GM21529 (cell line): ENCODE measurements around the gene KISS1.
"Not testable (repeated sequence)": the region's sequence is repeated elsewhere in the genome, so short reads cannot be mapped to it uniquely, and the experiment has no call there.

Experiments used
- ATAC-seq: cut with Tn5 transposase; IDR thresholded peaks from one replicate; pipeline ENCODE4 v1.9.1; 2021; ENCODE audit not compliant: unreplicated experiment

The KISS1 gene, protein sequence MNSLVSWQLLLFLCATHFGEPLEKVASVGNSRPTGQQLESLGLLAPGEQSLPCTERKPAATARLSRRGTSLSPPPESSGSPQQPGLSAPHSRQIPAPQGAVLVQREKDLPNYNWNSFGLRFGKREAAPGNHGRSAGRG

DNA sequence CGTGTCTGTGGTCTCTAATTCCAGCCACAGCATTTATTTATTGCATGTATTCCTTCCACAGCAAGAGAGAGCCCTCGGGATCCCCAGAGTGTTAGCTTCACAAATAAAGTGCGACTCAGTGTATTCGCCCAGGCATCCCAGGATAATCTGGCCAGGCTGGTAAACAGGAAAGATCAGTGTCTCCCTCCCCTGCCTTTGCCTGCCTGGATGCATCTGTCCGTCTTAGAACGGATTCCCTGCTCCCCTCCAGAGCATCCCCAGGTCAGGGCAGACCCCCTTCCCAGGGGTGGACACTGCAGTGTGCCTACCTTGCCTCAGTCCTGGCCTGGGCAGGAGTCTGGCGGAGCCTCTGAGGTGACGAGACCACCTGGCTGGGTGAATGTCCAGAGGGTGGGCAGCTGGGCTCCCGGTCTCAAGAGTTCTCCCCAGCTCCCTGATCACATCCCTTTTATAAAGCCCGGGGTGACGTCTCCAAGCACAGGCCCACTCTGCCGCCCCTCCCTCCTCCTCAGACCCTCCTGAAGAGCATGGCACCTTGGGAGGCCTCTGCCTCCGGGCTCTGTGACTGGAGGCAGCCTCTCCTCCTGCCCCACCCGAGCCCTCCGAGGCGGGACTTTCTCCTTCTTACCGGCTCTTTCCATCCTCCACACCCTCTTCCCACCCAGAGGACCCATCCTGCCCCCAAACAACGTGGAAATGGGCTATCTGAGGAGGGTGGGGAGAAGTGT is at the start of gene KISS1:
TSS of gene KISS1 (minus strand) at position 424 of the 728 bp plus-strand sequence. CDS start 3,615 bp downstream, outside the sequence.
- no peak for ATAC-seq

DNA sequence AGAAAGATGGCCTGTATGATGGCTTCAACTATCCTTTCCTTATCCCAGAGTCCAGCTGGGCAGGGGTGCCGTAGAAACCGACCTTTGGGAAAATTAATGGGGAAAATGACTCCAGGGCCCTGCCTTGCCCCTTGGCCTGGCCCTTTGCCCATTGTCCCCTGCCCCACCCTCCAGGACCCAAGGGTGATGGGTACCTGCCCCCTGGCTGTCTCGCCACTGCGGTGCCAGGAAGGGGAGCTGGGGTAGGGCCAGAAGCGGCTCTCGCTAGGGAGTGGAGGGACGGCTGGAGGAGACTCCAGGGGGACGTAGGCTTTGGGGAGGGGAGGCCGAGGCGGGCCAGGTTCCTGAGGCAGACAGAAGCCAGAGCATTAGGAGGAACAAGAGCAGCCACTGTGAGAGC is 46.6 kb upstream of the KISS1 start:
- no peak for ATAC-seq

DNA sequence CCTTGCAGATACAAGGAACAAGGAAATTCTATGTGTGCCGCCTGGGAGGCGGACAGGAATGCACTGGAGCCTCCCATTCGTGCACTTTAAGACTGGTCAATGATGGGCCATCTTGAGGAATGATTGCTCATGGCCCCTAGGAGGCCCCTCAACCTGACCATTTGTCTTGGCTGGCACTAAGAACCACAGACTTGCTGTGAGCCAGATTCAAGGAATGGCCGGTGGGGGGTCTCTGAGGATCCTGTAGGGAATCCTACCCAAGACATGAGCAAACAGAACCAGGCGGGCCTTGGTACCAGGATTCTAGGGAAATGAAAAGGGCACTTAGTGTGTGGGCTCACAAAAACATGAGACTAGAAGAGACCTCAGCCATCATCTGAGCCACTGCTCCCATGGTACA is 45.6 kb upstream of the KISS1 start:
- no peak for ATAC-seq

DNA sequence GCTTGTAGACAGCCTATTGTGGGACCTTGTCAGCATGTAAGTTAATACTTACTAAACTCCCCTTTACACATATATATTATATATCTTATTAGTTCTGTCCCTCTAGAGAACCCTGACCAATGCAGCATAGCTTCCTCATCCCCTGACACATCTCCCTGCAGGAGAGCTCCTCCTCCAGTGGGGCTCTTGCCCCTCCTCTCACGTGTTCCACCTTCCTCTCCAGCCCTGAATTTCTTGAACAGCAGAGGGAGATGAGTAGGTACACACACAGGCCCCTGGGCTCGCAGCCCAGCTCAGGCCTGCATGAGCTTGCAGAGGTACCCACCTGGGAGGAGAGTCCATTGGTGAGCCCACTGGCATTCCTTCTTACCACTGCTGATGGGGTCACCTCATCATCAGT is 44.8 kb upstream of the KISS1 start:
- no peak for ATAC-seq

DNA sequence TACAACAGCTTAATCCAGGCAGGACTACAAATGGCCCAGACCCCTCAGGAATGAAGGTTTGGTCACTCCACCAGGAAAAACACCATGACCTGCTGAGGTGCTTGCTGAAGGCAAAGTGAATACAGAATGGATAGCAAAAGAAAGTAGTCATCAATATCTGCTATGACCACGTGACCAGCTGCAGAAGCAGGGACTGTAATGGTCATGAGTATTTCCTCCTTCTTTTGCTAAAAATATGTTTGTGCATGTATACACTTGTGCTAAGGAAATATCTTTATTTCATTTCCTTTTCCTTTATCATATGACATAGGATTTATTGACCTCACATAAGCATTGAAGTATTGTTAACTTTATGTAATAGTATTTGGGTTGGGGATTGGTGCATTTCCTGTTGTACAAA is 43.9 kb upstream of the KISS1 start:
- no peak for ATAC-seq

DNA sequence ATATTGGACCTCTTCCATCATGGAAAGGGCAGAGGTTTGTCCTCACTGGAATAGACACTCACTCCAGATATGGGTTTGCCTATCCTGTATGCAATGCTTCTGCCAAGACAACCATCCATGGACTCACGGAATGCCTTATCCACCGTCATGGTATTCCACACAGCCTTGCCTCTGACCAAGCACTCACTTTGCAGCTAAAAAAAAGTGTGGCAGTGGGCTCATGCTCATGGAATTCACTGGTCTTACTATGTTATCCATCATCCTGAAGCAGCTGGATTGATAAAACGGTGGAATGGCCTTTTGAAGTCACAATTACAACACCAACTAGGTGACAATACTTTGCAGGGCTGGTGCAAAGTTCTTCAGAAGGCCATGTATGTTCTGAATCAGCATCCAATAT is 43.1 kb upstream of the KISS1 start:
- not testable (repeated sequence) for ATAC-seq

DNA sequence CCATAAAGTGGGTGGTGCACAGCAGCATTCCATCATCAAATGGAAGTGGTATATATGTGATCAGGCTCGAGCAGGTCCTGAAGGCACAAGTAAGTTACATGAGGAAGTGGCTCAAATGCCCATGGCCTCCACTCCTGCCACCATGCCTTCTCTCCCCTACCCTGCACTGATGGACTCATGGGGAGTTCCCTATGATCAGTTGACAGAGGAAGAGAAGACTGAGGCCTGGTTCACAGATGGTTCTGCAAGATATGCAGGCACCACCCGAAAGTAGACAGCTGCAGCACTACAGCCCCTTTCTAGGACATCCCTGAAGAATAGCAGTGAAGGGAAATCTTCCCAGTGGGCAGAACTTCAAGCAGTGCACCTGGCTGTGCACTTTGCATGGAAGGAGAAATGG is 42.2 kb upstream of the KISS1 start:
- ATAC-seq, result not testable (repeated sequence)

DNA sequence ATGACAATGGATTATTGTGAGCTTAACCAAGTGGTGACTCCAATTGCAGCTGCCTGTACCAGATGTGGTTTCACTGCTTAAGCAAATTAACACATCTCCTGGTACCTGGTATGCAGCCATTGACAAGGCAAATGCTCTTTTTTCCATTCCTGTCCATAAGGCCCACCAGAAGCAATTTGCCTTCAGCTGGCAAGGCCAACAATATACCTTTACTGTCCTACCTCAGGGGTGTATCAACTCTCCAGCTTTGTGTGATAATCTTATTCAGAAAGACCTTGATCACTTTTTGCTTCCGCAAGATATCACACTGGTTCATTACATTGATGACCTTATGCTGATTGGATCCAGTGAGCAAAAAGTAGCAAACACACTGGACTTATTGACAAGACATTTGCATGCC is 41.2 kb upstream of the KISS1 start:
- not testable (repeated sequence) for ATAC-seq

DNA sequence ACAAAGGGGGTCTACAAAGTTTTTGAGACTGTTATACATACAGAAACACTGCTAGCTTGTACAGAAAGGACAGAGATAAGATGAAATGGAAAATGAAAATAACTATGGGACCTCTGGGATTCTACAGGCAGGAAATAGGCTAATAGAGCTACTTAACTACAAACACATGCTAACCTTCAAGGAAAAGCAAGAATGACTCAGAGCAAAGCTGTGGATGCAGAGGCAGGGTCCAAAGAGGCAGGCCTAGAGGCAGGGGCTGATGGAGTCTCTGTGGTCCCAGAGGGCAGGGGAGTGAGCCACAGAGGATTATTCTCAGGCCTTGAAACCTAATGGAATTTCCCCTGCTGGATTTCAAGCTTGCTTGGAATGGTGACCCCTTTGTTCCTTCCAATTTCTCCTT is 36.2 kb upstream of the KISS1 start:
- no peak for ATAC-seq

DNA sequence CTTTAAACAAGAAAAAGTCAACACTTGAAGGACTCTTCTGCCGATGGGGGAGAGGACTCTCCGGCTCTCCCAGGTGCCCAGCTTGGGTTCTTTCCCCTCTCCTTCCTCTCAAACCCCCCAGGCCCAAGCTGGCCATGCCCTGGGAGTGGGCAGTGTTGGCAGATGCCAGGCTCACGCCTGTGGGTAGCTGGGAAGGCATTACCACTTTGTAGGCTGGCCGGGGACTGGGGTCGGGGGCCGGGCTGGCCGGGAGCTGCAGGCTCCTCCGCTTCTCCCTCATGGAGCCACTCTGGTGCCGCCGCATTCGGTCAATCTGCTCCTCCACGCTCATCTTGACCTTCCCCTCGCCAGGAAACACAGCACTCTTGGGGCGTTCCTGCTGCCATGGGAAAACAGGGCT is 33.9 kb upstream of the KISS1 start:
- ATAC-seq, result no peak

DNA sequence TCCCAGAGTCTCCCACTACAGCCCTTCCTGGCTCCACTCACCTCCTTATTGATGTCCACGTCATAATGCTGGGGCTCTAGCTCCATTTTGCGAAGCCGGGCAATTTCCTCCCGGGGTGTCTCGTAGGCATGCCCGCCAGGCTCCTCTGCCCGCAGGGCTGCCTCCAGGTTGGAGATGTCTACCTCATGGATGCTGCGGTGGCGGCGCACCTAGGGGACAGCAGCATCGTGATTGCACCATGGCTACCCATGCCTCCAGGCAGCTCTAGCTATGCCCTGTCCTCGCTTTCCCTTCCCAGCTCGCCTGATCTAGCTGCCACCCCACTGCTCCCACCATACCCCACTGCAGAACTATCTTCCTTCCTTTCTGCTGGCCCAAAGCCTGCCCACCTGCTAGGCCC is 32.6 kb upstream of the KISS1 start:
- ATAC-seq, result no peak

DNA sequence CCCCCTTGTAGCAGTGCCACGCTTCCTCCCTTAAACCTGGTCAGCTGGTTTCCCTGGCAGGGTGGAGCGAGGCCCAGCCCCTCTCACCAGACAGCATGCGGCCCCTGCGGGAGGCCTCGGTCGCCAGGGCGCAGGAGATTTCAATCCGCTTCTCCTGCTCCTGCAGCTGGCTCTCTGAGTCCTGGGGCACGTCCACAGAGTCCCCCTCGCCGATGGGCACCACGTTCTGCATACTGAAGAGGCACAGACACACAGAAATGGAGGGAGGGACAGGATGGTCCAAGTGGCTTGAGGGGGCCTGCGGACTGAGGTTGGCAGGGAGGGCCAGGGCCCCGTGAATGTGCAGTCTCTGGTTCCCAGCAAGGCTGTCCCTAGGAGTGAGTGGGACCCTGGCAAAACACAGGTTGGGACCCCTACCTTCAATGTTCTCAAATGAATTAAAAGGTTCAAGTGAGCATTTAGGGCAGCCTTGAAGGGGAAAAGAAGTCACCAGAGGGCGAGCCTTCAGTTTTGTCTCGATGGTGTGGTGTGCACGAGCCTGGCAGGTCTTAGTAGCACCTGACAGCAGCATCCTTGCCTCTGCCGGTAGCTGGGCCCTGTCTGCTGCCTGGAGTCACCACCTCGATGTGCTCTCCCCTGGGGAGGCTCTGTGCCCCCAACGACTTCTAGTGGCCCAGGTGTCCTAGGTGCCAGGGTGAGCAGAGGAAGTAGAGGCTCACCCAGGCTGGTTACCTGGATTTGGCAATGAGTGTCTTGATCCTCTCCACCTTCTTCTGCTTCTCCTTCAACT is 31.9 kb upstream of the KISS1 start:
- ATAC-seq, result no peak

DNA sequence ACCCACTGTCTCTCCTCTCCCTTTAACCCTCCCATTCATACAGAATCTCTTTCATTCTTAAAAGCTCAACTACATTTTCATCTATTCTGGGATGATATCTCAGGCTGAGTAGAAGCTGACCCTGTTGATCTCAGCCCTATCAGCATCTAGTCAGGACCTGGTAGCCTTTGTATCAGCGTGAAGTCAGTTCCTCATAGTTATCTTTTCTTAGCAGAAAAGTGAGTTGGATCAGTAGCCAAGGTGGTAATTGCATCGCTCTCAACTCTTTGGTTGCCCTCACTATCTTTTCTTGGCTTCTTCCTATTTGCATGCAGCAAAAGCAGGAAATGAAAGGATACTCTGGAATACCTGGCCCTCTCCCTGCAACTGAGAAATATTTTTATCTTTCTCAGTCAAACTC is 31.1 kb upstream of the KISS1 start:
- no peak for ATAC-seq

DNA sequence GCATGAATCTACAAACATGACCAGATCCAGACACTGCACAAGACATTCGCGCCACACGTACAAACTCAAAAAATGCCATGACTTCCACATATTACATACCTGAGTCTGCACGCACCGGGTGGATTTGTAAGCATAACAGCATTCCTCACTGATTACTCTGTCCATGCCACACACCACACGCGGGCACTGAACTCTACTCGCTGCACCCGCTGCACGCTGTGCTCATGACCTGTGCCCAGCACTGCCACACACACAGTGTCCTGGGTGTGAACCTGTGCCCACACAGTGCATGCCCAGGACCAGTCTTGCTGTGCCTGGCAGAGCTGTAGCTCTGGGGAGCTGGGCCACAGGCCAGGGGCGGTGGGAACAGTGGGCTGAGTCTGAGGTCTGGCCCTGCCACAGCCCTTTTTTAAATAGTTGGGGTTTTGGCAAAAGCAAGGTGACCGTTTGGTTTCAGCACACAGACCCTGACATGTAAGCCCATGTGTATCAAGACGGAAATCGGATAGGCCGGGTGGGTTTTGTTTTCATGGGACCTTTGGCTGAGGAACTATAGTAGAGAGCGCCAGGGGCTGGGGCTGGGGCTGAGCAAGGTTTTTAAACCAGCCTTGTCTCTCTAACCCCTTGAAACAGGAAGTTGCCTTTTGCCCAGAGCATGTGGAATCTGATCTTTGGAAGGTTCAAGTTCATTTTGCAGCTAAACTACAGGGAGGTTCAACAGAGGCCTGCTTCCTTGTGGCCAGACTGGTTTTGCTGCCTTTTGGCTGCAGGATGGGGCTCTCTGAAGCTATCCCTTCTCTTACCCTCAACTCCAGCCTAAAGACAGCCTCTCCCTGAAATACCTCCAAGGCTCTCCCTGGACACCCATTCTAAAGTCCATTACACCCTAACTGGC is 29.8 kb upstream of the KISS1 start:
- no peak for ATAC-seq

DNA sequence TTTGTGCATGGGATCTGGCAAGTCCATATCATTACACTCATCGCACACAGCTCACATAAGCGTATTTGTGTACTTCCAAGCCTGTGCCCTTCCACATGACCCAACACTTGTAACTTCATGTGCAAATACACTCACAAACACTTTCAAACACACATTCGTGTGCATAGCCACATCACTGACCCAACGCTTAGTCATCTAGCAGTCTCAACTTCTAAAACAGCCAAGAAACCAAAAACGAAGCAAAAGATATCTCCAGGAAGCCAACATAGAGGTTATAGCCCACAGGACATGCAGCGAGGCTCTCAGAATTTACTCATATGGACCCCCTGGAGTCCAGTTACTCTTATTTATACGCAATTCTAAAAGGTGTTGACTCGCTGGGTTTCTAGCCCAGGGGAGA is 28.4 kb upstream of the KISS1 start:
- no peak for ATAC-seq

DNA sequence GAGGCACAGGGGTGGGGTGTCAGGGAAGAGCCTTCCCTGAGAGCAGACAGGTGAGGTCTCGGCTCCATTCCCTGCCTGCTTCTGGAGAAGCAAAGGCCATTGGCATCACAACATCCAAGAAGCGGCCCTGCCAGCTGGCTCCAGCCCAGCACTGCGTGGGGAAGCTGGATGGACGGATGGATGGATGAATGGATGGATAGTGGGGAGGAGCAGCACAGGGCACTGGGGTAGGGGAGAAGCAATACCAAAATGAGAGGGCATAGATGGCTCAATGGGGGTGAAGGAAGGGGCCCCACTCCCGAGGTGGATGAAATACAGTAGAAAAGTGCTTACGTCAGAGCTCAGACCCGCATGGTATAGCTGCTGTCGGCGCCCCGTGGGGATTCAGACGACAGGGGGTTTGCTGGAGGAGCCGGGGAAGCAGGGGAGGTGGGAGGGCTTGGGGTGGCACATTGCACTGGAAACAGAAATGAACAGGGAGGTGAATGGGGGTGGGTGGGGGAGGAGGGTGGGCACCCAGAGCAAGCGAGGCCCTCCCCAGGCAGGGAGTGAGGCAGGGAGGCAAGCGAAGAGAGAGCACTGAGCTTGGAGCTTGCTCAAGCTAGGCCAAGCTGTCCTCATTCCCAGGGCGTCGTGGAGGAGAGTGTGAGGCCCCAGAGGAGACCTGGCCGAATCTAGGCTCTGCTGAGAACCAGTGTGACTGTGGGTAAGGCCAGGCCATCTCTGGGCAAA is 27.0 kb upstream of the KISS1 start:
- no peak for ATAC-seq

DNA sequence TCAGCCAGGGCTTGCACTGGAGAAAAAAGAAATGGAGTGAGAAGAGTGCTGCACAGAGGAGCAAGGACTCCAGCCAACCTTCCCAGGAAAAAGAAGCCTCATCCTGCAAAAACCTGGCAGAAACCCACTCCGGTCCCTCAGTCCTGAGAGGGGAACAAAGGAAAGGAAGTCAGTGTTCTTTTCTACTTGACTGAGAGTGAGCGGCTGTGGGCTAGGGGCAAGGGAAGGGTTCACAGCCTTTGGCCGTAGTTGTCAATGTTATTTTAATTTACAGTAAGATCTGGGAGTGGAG is 26.4 kb upstream of the KISS1 start:
- no peak for ATAC-seq

DNA sequence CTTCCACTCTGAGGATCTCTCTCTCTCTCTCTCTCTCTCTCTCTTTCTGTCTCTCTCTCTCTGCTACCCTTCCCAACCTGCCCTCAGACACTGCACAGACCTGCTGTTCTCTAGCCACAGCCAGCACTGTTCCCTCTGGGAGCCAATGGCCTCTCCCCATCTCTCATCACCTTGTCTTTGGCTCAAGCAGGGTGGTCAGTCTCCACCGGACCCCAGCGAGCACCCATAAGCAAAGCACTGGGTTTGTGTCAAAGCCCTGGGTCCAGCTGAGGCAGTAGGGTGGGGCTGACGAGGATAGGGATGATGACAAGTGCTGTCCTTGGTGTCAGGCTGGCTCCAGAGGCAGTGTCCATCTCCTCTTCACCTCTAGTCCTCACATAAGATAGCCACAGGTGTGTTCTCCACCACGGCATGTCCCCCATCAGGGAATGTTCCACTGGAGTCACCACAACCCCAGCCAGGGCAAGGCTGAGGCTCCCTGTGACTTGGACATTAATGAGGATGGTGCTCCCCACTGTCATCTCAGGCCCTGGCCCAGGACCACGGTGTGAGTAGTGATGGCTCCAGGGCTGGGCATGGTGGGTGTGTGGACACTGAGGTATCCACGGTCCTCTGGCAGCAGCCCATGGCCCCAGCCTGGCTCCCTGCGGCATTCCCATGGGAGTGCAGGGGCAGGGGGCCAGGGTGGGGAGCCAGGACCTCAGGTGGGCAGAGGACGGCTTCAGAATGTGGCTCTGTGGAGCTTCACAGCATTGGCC is 25.9 kb upstream of the KISS1 start:
- ATAC-seq, result no peak

DNA sequence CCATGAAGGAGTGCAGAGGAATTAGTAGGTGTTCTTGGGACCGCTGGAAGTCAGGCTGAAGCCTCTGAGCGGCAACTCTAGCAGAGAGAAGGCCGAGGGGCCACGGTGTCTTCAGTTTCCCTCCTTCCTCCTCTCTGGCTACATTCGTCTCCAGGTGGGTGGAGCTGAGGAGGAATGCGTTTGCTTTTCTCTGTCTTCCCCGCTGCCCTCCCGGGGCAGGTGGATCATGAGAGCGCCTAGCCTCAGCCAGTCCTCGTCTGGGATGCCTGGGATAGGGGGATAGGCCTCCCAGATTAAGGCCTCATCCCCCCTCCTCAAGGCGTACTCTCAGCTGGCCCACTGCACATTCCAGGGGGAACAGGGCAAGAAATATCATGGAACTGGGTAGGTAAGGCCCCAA is 25.0 kb upstream of the KISS1 start:
- ATAC-seq, result no peak

DNA sequence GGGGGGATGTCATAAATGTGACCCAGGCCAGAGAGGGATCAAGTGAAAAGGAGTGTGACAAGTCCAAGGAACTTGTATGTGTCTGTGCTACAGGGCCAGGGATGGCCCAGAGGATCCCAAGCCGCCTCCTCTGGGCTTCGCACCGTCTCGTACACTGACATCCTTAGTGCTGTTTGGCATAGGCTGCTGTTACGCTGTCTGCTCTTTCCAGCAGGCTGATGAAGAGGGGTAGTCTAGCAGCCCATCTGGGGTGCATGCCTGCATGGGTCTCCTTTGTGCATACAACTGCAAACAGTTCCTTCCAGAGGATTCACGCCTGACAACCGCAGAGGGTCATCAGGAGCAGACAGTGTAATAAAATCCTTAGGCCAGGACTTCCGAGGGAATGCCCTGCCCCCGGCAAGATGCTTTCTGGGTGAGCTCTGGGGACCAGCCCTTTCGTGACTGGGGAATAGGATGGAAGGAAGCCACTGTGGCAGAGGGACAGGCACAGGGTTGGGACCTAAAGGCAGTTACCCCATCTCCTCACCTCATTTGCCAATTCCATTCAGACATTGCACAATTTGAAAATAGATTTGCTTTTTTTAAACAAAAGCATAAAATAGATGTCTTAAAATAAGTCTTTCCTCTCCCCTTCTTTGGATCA is 23.8 kb upstream of the KISS1 start:
- ATAC-seq, result no peak
